Lung (tissue), 12 donors: ENCODE measurements around the gene RNASE11. TPM values are rescaled to one million over a fixed set of nuclear protein-coding genes. Genes with fewer than 3 reads are reported as not detected.

Experiments
- ATAC-seq: fragments of 200-7000 bp; cut with Tn5 transposase; one replicate; pipeline ENCODE4 v1.9.1; 2020; ENCODE audit warnings: moderate number of reproducible peaks; ENCODE audit not compliant: insufficient read depth, low FRiP score
- DNase-seq, 3 donors: peaks; one replicate each; pipeline ENCODE4 v3.0.0-alpha.2; 2013 to 2017
- H3K27ac ChIP-seq, 2 donors: one replicate each; pipeline ENCODE4 v1.5.1; 2013; ENCODE audit warnings: mild to moderate bottlenecking in 2 of 2, moderate library complexity in 2 of 2, control low read depth in 1 of 2, inconsistent platforms in 1 of 2, low read depth in 1 of 2, low read length in 1 of 2
- H3K27me3 ChIP-seq, 3 donors: one replicate each; pipeline ENCODE4 v1.5.1; 2013; ENCODE audit warnings: low read length in 2 of 3; ENCODE audit not compliant: control insufficient read depth in 3 of 3, insufficient read depth in 3 of 3
- H3K36me3 ChIP-seq, 4 donors: one replicate each; pipeline ENCODE4 v1.5.1; 2013; ENCODE audit warnings: low read length in 4 of 4, mild to moderate bottlenecking in 1 of 4, moderate library complexity in 1 of 4; ENCODE audit not compliant: control insufficient read depth in 4 of 4, insufficient read depth in 4 of 4
- H3K4me1 ChIP-seq, 5 donors: one replicate each; pipeline ENCODE4 v1.5.1; 2013; ENCODE audit warnings: low read length in 5 of 5, mild to moderate bottlenecking in 2 of 5, moderate library complexity in 1 of 5; ENCODE audit not compliant: control insufficient read depth in 5 of 5, insufficient read depth in 5 of 5
- H3K4me3 ChIP-seq: one replicate; pipeline ENCODE4 v1.5.1; 2013; ENCODE audit warnings: mild to moderate bottlenecking, control low read depth, moderate library complexity
- H3K9ac ChIP-seq, 2 donors: one replicate each; pipeline ENCODE4 v1.5.1; 2013; ENCODE audit warnings: low read length in 2 of 2, control low read depth in 1 of 2; ENCODE audit not compliant: insufficient read depth in 1 of 2
- H3K9me3 ChIP-seq, 4 donors: one replicate each; pipeline ENCODE4 v1.5.1; 2013; ENCODE audit warnings: low read length in 3 of 4, mild to moderate bottlenecking in 1 of 4, moderate library complexity in 1 of 4; ENCODE audit not compliant: control insufficient read depth in 4 of 4, insufficient read depth in 3 of 4
- CTCF ChIP-seq: IDR thresholded peaks from 2 replicates; pipeline ENCODE4 v1.5.1; 2012; ENCODE audit warnings: mild to moderate bottlenecking; ENCODE audit errors: control extremely low read depth, extremely low read depth
- WGBS, 2 donors: extraction: QIAGEN DNeasy Blood & Tissue Kit; methylation state at CpG; one replicate each; pipeline ENCODE4 v1.1.7; 2013; 5-methylcytosine and 5-hydroxymethylcytosine counted together
- polyA plus RNA-seq, 2 donors: library from polyadenylated mRNA; stranded (reverse); fragments of 200-250 nt; gene quantifications; one replicate each; pipeline ENCODE4 v1.2.1, GENCODE V29; 2013
- total RNA-seq, 2 donors: library from RNA; depleted of rRNA in 1 of 2; stranded (reverse); fragments of >200 nt in 1 of 2; gene quantifications; one replicate each; pipeline ENCODE4 v1.2.1, GENCODE V29; 2014 to 2021
- donor health status: control.
- donor health status: control.
- donor health status: Bipolar disorder and iron deficiency.
- donor health status: healthy.
- donor health status: DM: yes; HTN: yes; CAD: no.

RNASE11 gene
- total and polyA plus RNA-seq, 4 donors: not detected

GRCh38 chr14:20564501-20564997 lies 23.3 kb downstream of the RNASE11 start:
- Histone ChIP-seq H3K4me3 (no peak overlapping the region), H3K9me3 (peaks cover 0 to 10% (median 7%) of the 10 kb centered on the region in 4 donors), H3K27ac (no peak overlapping the region), H3K9ac (no peak overlapping the region), H3K36me3 (no peaks in the 10 kb centered on the region), H3K27me3 (no peaks in the 10 kb centered on the region), H3K4me1 (no peaks in the 10 kb centered on the region)
- no peak for TF ChIP-seq CTCF
- 92 to 98% methylated on average over 2 of the region's 2 CpGs for WGBS, 2 donors
- ATAC-seq (no peak), DNase-seq (no peak)

- Histone ChIP-seq H3K4me3 (no peak overlapping the region), H3K27me3 (no peaks in the 10 kb centered on the region), H3K27ac (no peak overlapping the region), H3K36me3 (no peaks in the 10 kb centered on the region), H3K4me1 (no peaks in the 10 kb centered on the region), H3K9ac (no peak overlapping the region), H3K9me3 (peaks cover 0 to 6% (median 2%) of the 10 kb centered on the region in 4 donors)
- TF ChIP-seq CTCF: no peak
- no peak for ATAC-seq
- no peak for DNase-seq
- WGBS, 2 donors: 75 to 80% methylated on average over 1 of the region's 1 CpG
These were observed 23.8 kb downstream of the RNASE11 start for GRCh38 chr14:20563971-20564370.

- H3K4me1 ChIP-seq: peaks cover 0 to 2% (median 0%) of the 10 kb centered on the region in 5 donors
- no peak within 1 kb of the TSS for H3K4me3 ChIP-seq
- no peak within 1 kb of the TSS for H3K27ac ChIP-seq
- ATAC-seq (no peak), DNase-seq (no peak)
- TF ChIP-seq CTCF: no peak
- no peaks in the 10 kb centered on the region for H3K9me3 ChIP-seq
- no peaks in the 10 kb centered on the region for H3K27me3 ChIP-seq
- no peak within 1 kb of the TSS for H3K9ac ChIP-seq
- H3K36me3 ChIP-seq: no peaks in the 10 kb centered on the region
- 96 to 98% methylated on average over 3 of the region's 3 CpGs for WGBS, 2 donors
These were observed 26.8 kb downstream of the RNASE11 start, which contains the start of gene RNASE9 for GRCh38 chr14:20560961-20561360. Gene RNASE9, minus strand, starts transcription at chr14:20561047.

GRCh38 chr14:20559461-20559904 lies 28.3 kb downstream of the RNASE11 start:
- Histone ChIP-seq H3K36me3 (no peaks in the 10 kb centered on the region), H3K27ac (no peak overlapping the region), H3K27me3 (no peaks in the 10 kb centered on the region), H3K9me3 (no peaks in the 10 kb centered on the region), H3K9ac (no peak overlapping the region), H3K4me1 (peaks cover 0 to 2% (median 0%) of the 10 kb centered on the region in 5 donors), H3K4me3 (no peak overlapping the region)
- WGBS, 2 donors: 49 to 51% methylated on average over 2 of the region's 2 CpGs
- ATAC-seq (no peak), DNase-seq (no peak)
- TF ChIP-seq CTCF: no peak
